Renal cortical epithelial cell (primary cell): Measurements from ENCODE around the gene ACAD8. TPM values are rescaled to one million over a fixed set of nuclear protein-coding genes. Genes with fewer than 3 reads are reported as not detected.
"Not testable (repeated sequence)": the region's sequence is repeated elsewhere in the genome, so short reads cannot be mapped to it uniquely, and the experiment has no call there.

Experiments
- DNase-seq: peaks from one replicate; pipeline ENCODE4 v3.0.0-alpha.2; 2011; ENCODE audit warnings: low read depth
- total RNA-seq: library from RNA; depleted of rRNA; stranded (reverse); fragments of >200 nt; gene quantifications from 2 replicates; pipeline ENCODE4 v1.2.3, GENCODE V29; 2014

ACAD8 gene
- total RNA-seq, 1 donor from 2014 or later, result 31.2 TPM

DNA sequence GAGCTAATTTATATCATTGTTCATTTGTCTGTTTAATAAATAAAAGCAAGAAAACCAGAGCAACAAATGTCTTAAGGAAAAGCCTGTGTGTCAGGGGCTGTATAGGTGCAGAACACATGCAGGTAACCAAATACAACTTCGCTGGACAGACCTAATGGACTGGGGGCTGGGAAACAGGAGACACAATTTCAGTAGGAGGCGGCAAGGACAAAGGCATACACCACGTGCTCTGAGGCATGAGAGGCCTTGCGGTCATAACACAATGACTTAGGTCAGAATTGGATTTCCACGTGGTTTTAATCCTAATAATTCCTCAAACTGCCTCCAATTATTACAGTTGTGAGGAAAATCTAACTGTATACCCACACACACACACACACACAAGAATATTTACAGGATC is 14.1 kb downstream of the ACAD8 start:
- no peak for DNase-seq

DNA sequence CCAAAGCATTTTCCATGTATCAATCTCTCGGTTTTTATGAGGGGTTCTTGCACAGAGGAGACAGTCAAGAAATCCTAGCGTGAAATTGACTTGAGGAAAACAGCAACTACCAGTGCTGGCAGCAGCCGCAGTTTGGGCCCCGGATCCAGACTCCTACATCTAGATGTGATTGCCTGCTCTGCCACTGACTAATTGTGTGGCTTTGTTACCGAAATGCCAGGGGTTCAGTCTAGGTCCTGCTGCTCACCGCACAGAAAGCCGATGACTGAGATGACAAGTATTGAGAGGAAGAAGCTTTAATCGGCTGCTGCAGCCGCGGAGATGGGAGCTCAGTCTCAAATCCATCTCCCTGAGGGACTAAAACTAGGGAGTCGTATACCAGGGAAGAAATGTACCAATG is 14.6 kb downstream of the ACAD8 start:
- DNase-seq, result no peak

DNA sequence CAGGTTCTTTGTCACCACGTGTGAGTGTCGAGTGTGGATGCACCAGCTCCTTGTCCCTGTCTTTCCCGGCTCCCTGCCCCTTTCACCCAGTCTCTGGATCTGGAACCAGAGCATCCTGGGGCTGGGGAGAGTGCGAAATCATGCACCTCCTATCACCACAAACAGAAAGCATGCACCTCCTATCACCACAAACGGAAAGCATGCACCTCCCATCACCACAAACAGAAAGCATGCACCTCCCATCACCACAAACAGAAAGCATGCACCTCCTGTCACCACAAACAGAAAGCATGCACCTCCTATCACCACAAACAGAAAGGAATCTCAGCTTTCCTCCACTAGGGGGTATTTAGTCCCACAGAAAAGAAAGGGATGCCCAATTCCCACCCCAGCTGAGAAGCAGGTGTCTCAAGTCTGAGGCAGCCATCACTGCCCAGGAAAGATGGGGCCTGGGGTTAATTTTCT is 16.9 kb downstream of the ACAD8 start:
- no peak for DNase-seq

DNA sequence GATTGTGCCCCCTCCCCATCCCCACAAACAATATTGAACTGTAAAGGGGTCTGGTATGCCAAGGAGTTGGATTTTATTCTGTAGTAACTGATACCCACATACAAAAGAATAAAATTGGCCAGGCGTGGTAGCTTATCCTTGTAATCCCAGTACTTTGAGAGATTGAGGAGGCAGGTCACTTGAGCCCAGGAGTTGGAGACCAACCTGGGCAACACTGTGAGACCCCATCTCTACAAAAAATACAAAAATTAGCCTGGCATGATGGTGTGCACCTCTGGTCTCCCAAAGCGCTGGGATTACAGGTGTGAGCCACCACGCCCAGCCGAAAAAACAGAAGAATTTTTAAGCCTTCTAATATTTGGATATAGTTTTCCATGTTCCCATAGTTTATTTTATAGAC is 18.6 kb downstream of the ACAD8 start:
- no peak for DNase-seq

DNA sequence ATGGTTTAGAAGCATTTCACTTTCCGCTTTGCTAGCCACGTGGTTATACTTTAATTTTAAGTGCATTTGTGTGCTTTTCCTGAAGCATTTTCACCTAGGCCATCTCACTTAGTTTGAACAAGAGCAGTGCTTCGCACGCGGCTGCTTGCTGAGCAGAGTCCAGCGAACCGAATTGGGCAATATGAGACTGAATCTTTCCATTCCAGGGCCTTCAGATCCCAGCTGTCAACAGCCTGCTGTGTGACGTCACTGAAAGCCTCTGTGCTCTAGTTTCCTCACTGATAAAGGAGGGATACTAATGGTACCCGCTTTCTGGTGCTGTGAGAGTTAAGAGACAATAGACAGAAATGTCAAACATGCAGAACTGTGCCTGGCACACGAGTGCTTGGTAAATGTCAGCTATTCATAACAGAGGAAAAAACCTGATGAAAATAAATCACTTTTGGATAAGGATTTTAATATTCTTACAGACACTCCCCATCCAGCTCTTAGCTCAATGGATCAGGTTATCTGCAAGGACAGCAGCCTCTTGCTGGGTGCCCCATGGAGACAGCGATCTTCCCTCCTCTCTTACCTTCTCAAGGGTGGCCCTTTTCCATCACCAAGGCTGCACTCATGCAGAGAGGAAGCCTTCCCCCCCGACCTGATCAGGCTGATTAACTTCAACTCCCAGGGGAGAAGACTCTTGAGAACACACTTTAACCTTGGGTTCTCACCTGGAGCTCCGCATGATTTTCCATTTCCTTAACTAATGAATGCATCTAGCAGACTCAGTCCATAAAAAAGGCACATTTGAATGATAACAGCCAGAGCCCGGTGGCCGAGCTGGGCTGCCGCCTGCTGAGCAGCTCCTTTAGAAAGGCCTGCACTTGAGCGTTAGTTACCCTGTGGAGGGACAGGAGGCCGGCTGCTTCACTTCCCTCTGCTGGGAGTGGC is 19.3 kb downstream of the ACAD8 start:
- DNase-seq, result no peak

DNA sequence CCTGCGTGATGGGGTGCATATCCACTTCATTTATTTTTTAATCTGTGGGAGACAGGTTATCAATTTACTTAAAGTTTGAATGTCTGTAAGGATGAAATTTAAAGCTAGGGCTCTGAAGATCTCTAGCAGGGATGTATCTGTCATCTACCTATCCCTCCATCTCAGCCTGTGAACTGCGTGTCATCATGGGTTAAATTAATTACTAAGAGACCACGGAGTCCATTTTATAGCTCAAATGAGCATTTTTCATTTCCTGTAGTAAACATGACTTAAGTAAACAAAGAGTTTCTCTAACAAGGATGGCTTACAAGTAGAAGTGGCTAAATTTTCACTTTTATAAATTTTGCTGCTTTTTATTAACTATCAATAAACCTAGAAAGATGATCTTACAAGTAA is 19.9 kb downstream of the ACAD8 start:
- no peak for DNase-seq

DNA sequence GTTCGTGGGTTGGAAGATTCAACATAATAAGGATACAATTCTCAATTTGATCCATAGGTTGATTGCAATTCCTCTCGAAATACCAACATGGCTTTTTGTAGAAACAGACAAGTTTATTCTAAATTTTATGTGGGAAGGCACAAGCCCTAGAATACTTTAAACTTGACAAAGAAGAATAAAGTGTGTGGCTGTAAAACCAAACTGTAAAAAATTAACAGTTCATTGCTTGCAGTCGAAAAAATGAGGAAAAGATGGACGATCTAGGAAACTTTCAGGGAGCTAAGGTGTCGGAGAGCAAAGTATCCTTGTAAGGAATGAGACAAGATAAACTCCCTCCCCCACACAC is 21.8 kb downstream of the ACAD8 start:
- no peak for DNase-seq

DNA sequence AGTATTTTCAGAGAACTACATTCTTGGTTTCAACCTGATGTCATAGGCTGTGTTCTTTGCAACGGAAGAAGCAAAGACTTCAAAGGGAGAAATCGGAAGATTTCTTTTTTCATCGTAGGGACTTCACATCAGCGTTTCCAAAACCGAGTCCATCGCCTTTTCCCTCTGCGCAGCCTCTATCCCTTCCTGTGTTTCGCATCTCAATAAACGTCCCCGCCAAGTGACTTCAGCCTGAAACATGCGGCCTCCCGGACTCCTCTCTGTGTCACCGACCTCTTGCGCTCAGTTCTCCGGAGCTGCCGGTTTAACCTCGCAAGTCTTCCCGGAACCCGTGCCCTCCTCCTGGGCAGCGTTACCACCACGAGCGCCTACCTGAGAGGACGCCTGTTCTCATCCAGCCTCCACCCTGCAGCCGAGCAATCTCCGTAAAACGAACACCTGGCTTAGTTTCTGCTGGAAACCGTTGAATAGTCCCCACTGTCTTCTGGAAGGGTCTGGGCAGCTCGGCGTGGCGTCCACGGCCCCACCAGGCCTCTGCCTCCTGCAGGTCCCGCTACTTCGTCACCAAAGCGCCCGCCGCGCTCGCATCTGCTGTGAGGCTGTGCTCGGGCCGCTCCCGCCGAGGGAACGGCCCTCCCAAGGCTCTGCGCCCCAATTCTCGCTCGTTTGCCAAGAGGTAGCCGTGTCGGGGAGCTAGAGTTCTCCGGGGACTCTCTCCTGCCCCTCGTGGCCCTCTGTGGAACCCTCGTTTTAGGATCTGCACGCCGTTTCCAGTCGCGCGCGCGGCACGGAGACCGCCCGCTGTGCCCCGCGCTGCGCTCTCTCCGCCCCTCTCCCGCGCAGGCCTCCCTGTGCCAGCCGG is 22.4 kb downstream of the ACAD8 start, which contains the start of gene GLB1L3:
TSS of gene GLB1L3 (plus strand) at position 846 of the 862 bp plus-strand sequence. CDS start 362 bp downstream, outside the sequence.
- no peak for DNase-seq

DNA sequence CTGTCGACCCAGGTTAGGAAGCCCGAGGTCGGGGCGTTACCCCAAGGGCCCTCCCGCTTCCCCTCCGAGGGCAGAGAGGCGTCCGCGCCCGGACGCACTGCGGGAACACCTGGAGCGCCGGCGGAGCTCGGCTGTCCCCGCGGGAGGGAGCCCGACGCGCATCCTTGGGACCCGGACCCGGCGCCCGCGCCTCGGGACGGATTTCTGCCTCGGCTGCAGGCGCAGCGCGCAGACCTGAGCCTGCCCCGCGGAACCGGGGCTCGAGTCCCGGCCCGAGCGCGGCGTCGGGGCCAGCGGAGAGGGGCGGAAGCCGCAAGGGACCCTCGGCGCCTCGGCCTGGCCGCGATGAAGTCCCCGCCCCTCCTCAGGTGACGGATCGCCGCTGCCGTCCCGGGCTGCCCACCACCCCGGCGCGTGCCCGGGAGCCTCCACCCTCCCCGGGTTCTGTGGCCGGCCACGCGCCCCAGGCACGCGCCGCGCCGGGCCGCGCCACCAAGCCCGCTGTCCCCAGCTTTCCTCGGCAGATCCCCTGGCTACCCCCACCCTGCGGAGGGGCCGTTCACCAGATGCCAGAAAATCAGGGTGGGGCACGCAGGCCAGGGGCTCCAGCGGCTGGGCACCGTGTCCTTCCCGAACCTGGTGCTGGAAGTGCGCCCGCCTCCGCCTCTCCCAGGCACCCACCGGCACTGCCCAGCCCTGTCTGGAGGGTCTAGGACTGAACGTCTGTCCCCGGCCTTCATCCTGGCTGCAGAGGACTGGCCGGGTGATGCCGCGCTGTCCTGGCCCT is 23.2 kb downstream of the ACAD8 start:
- DNase-seq, result no peak

DNA sequence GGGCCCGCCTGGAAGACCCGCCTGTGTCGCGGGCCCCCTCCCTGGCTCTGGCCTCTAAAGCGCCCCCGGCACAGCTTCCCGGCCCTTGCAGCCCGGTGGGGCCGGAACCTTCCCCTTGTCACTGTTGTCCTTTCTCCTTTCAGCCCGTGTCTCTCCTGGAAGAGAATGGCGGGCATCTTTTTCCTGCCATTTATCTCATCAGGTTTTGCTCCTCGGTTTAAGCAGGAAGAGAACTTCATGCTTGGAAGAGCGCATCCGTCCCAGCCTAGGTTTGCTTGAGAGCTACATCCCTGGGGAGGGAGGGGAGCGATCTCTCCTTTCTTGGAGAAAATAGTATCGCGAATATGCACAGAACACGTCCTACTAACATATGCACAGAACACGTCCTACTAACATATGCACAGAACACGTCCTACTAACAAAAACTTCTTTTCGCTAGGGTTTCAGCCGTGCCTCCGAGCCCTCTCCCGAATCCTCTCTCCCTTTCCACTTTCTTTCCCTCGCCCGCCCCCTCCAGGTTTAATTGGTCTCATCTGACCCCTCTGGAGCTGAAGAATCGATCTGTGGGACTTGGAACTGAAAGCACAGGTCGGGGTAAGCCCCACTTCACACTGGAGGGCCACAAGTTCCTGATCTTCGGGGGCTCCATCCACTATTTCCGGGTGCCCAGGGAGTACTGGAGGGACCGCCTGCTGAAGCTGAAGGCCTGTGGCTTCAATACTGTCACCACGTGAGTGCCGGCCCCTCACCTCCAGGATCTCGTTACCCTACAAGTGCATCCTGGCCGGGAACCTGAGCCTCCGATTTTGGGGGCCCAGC is 24.0 kb downstream of the ACAD8 start:
- no peak for DNase-seq

DNA sequence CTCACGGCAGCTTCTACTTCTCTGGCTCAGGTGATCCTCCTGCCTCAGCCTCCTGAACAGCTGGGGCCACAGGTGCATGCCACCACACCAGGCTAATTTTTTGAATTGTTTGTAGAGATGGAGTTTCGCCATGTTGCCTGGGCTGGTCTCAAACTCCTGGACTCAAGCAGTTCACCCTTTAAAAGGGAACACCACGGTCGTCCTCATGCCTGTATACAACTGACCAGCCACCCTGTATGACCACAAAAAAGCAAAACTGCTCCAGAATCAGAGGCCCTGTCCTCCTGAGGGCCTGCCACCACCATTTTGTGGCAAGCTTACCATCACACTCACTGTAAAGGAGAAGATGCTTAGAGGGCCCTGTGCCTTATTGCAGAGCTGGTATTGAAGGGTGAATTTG is 25.0 kb downstream of the ACAD8 start:
- no peak for DNase-seq

DNA sequence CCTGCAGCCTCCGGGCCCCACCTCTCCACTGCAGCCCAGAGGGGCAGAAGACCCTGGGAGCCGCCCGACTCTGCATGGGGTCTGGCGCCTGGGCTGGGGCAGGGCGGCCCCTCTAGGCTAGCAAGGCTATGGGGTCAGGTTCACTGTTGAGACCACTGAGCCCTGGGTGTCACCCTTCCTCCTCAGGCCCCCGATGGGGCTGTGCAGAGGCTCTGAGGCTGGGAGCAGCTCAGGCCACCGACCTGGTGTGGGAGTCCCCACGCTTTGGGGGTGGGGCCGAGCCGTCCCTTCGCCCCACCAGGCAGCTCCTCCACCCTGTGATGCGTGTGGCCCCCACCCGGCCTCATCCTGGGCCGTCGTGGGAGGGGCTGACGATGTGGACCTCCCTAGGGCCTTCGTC is 28.3 kb downstream of the ACAD8 start:
- not testable (repeated sequence) for DNase-seq

DNA sequence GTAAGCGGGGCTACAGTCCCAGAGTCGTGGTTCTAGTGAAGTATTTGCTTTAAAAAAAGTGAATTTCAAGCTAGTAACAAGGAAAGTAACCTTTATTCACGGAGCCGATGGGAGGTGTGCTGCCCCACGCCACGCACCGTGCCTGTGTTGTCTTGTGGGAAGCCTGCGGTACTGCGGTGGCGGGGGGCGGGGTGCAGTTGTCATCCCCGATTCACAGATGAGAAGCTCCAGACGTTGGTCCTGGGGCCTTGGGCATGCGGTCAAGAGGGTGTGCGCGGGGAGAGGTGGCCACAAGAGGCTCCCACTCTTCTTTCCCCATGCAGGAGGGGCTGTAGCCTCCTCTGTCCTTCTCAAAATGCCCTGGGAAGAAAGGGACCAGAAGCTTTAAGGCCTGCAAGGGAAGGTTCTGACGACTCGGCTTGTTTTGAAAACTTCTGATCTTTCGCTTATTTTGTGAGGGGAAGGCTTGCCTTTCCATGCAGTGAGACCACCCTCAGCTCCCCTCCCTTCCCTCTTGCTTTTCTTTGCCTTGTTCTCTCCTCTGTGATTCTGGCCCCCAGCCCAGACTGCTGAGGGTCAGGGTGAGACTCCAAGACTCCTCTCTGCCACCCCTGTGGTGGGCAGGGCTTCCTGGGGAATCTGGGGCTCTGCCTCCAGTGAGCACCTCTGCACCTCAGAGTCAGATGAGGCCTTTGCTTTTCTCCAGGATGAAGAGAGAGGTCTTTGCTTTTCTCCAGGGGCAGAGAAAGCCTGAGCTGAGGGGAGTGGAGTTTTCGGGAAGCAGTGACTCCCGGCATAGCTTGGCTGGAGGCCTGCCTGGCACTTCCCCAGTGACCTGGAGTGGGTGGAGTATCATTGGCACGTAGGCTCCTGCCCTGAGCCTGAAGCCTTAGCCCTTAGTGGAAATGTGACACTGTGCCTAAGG is 29.0 kb downstream of the ACAD8 start:
- no peak for DNase-seq

DNA sequence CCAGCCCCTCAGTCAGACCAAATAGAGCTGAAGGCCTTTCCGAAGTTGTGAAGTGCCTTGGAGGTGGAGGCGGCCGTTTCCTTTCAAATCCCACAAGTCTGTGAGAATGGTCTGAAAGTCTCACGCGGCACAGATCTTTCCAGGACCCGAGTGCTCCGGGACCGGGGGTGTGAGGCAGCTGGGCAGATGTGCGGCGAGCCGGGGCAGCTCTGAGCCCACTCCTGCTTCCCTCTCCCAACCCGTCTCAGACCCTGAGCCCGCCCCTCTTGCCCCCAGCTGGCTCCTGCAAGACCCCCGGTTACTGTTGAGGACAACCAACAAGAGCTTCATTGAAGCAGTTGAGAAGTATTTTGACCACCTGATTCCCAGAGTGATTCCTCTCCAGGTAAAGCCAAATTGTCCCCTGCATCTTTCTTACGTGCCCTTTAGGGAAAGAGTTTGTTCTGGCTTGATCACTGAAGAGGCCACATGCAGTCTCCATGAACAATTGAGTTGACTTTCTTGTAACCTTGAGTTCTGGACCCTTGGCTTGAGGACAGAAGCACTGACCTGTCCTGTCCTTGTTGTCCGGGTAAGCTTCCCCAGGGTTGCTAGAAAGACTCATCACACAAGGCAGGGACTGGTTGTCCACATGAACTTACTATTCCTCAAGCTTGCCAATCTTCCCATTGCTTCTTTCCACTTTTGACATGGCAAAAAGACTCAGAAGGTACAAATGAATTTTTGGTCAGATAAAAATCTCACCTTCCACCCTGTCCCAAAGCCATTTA is 30.3 kb downstream of the ACAD8 start:
- no peak for DNase-seq

DNA sequence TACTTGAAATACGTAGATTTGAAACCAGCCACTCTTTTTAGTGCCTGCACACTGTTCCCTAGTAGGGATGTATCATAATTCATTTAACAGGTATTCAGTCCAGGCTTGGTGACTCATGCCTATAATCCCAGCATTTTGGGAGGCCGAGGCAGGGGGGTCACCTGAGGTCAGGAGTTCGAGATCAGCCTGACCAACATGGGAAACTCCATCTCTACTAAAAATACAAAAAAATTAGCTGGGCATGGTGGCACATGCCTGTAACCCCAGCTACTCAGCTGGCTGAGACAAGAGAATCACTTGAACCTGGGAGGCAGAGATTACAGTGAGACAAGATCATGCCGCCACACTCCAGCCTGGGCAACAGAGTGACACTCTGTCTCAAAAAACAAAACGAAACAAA is 31.0 kb downstream of the ACAD8 start:
- DNase-seq, result not testable (repeated sequence)

DNA sequence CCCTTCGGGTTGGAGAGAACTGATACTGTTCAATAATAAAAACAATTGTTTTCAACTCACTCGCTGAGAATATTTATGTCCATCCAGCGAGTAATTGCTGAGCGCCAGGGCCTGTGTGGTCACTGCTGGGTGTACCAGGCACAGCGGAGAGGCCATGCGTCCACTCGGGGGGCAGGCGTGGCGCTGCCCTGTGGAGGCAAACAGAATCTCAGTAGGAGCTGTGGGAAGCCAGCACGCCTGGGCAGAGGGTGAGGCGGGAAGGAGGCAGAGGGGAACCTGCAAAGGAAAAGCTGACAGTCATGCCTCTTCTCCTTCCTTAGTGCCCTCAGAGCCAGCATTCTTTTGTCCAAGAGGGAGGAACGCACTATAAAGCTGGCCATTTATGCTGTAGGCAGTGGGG is 34.2 kb downstream of the ACAD8 start:
- no peak for DNase-seq

DNA sequence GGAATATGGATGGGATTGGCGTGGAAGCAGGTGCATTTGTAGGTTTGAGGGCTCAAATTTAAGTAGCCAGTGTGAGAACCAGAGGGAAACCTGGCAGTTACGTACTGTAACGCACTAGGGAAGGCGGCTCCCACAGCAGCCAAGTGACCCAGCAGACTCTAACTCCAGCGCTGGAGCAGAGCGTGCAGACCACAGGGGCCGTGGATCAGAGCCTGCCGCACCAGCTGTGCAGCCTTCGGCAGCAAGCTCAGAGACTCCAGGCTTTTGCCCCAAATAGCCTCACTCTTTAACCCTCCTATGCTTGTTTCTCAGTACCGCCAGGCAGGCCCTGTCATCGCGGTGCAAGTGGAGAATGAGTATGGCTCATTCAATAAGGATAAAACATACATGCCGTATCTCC is 35.1 kb downstream of the ACAD8 start:
- no peak for DNase-seq

DNA sequence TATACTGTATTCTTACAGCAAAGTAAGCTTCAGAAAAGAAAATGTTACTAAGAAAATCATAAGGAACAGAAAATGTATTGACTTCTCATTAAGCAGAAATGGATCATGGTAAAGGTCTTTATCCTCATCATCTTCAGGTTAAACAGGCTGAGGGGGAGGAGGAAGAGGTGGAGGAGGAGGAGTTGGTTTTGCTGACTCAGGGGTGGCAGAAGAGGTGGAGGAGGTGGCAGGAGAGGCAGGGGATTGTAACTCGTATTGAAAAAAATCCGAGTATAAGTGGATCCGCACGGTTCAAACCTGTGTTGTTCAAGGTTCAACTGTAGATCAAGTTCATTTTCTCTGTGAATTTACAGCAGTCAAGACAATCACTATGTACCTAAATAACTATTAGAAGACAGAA is 35.8 kb downstream of the ACAD8 start:
- DNase-seq, result no peak

DNA sequence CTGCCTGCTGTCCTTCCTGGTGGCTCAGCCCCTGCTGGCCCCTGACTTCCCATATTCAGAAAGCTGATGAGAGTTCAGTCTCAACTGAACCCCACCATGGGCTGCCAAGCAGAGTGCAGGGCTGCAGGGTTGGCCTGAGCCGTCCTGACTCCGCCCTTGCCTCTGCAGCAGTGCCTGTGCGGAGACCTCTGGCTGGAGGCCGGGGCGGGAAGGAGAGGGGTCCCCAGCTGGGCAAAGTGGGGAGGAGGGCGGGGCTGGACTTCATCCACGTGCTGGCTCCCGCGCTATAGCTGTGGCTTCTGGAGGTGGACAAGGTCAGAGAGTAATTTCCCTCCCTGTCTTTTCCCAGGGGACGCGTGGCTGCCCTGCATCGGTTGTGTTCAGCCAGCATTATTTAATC is 36.4 kb downstream of the ACAD8 start:
- no peak for DNase-seq
